ENCODE results near the gene MEN1. TPM values are rescaled to one million over a fixed set of nuclear protein-coding genes. Genes with fewer than 3 reads are reported as not detected.

MEN1 gene
- total RNA-seq, 2 experiments from 2014 or later = 16.4 to 17.7 TPM

DNA sequence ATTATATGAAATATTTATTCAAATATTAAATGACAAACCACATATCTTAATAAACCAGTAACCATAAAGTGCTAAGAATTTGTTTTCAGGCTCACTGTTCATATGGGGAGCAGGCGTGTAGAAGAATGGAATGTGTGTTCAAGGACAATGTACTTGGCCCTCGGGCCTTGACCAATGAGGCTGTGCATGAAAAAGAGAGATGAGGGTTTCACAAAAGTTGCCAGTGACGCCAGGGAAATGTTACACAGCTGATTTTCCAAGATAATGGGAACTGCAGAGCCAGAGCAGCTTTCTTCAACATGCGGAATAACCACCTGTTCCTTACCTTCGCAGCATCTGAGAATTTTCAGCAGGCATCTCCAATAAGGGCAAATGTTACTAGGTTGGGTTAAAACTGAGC, 36.2 kb downstream of the MEN1 start:
- H3K36me3 ChIP-seq (ENCODE audit: insufficient read depth, low read length) = peaks cover 82% of the 10 kb centered on the region
- Mint-ChIP-seq H3K4me3 (peak overlapping the region; percentile 95), H3K27ac (peak overlapping the region; percentile 92), H3K9me3 (no peaks in the 10 kb centered on the region), H3K36me3 (ENCODE audit: low read depth) (peaks cover 92% of the 10 kb centered on the region), H3K27me3 (no peaks in the 10 kb centered on the region), H3K4me1 (ENCODE audit: low read depth) (peaks cover 87% of the 10 kb centered on the region)
- no peak for TF ChIP-seq CTCF (IDR thresholded peaks at IDR 0.05)
- no peaks in the 10 kb centered on the region for H3K9me3 ChIP-seq (ENCODE audit: control insufficient read depth in 1 of 2, insufficient read depth in 1 of 2, low read length in 2 of 2)
- intact Hi-C loops (cut with DNase I, micrococcal nuclease) = loop anchor here in 1 of 2 experiments (10.0 kb wide), 1 partner anchor 91 kb away; no protein-coding TSS in a partner anchor
- CTCF ChIA-PET = interaction anchor here (1.2 to 4.1 kb wide), 2 partner anchors 28 to 31 kb away, joined by 3 to 28 read pairs; partner anchors contain the start of gene RASGRP2
- no peak overlapping the region for H3K27ac ChIP-seq (ENCODE audit: low read depth in 1 of 2, low read length in 2 of 2)
- POLR2A ChIA-PET = interaction anchor here (1.2 to 11.6 kb wide), 5 partner anchors 9 to 85 kb away, joined by 3 to 596 read pairs (median 9); partner anchors contain the start of genes MAP4K2, PYGM and RASGRP2
- no peaks in the 10 kb centered on the region for H3K27me3 ChIP-seq (ENCODE audit: control insufficient read depth in 1 of 2, insufficient read depth in 2 of 2, low read length in 2 of 2)
- no peak overlapping the region for H3K4me3 ChIP-seq (ENCODE audit: low read length)
- ATAC-seq (ENCODE audit: poor library complexity) (no peak), DNase-seq (no peak)
- peaks cover 69% of the 10 kb centered on the region for H3K4me1 ChIP-seq (ENCODE audit: insufficient read depth, low read length)

- Histone ChIP-seq H3K36me3 (ENCODE audit: insufficient read depth, low read length) (peaks cover 98% of the 10 kb centered on the region), H3K4me3 (ENCODE audit: low read length) (no peak overlapping the region), H3K27me3 (ENCODE audit: control insufficient read depth in 1 of 2, insufficient read depth in 2 of 2, low read length in 2 of 2) (no peaks in the 10 kb centered on the region), H3K9me3 (ENCODE audit: control insufficient read depth in 1 of 2, insufficient read depth in 1 of 2, low read length in 2 of 2) (no peaks in the 10 kb centered on the region), H3K4me1 (ENCODE audit: insufficient read depth, low read length) (peaks cover 86% of the 10 kb centered on the region), H3K27ac (ENCODE audit: low read depth in 1 of 2, low read length in 2 of 2) (peak overlapping the region; percentile 5 to 43)
- peaks cover 100% of the 10 kb centered on the region for H3K36me3 Mint-ChIP-seq (ENCODE audit: low read depth)
- intact Hi-C loops (cut with DNase I, micrococcal nuclease) = loop anchor here in 1 of 2 experiments (10.0 kb wide), 1 partner anchor 92 kb away; no protein-coding TSS in a partner anchor
- no peaks in the 10 kb centered on the region for H3K27me3 Mint-ChIP-seq
- ChIA-PET POLR2A (interaction anchor here (0.9 to 11.6 kb wide), 5 partner anchors 7 to 87 kb away, joined by 3 to 596 read pairs (median 8); partner anchors contain the start of genes PYGM and RASGRP2), CTCF (interaction anchor here (3.1 kb wide), 1 partner anchor 29 kb away, joined by 20 read pairs; the partner anchor contains the start of gene RASGRP2)
- ATAC-seq (ENCODE audit: poor library complexity) (no peak), DNase-seq (peak in 3 of 14 experiments; percentile 6 to 51 (median 45))
- H3K4me1 Mint-ChIP-seq (ENCODE audit: low read depth) = peaks cover 97% of the 10 kb centered on the region
- no peak for TF ChIP-seq CTCF (IDR thresholded peaks at IDR 0.05)
- no peaks in the 10 kb centered on the region for H3K9me3 Mint-ChIP-seq
- H3K27ac Mint-ChIP-seq = peak overlapping the region; percentile 92
- peak overlapping the region; percentile 74 for H3K4me3 Mint-ChIP-seq
Observed at GRCh38 chr11:64772303-64773018, 37.9 kb downstream of the MEN1 start.

- ATAC-seq (ENCODE audit: poor library complexity) = no peak
- peaks cover 92% of the 10 kb centered on the region for H3K4me1 Mint-ChIP-seq (ENCODE audit: low read depth)
- peak overlapping the region; percentile 59 for H3K4me3 Mint-ChIP-seq
- ChIA-PET CTCF (interaction anchor here (1.7 to 3.1 kb wide), 2 partner anchors 28 to 83 kb away, joined by 4 to 20 read pairs; partner anchors contain the start of gene RASGRP2), POLR2A (interaction anchor here (0.9 to 11.6 kb wide), 5 partner anchors 7 to 88 kb away, joined by 3 to 596 read pairs (median 8); partner anchors contain the start of genes PYGM and RASGRP2)
- peak overlapping the region in 1 of 2 donors; percentile 43 for H3K27ac ChIP-seq (ENCODE audit: low read depth in 1 of 2, low read length in 2 of 2)
- peaks cover 100% of the 10 kb centered on the region for H3K36me3 Mint-ChIP-seq (ENCODE audit: low read depth)
- TF ChIP-seq CTCF (IDR thresholded peaks at IDR 0.05) = no peak
- DNase-seq = no peak
- H3K27me3 ChIP-seq (ENCODE audit: control insufficient read depth in 1 of 2, insufficient read depth in 2 of 2, low read length in 2 of 2) = no peaks in the 10 kb centered on the region
- intact Hi-C loops (cut with DNase I, micrococcal nuclease) = loop anchor here in 1 of 2 experiments (10.0 kb wide), 1 partner anchor 93 kb away; no protein-coding TSS in a partner anchor
- no peaks in the 10 kb centered on the region for H3K9me3 ChIP-seq (ENCODE audit: control insufficient read depth in 1 of 2, insufficient read depth in 1 of 2, low read length in 2 of 2)
- H3K36me3 ChIP-seq (ENCODE audit: insufficient read depth, low read length) = peaks cover 98% of the 10 kb centered on the region
- H3K9me3 Mint-ChIP-seq = no peaks in the 10 kb centered on the region
- no peaks in the 10 kb centered on the region for H3K27me3 Mint-ChIP-seq
- H3K4me3 ChIP-seq (ENCODE audit: low read length) = no peak overlapping the region
- H3K4me1 ChIP-seq (ENCODE audit: insufficient read depth, low read length) = peaks cover 87% of the 10 kb centered on the region
- H3K27ac Mint-ChIP-seq = peak overlapping the region; percentile 92
Observed at GRCh38 chr11:64771861-64772260, 38.5 kb downstream of the MEN1 start.

Measured in CD4-positive, alpha-beta T cell (primary cell).